ENCODE results near the gene UBE2B.

The UBE2B gene

DNA sequence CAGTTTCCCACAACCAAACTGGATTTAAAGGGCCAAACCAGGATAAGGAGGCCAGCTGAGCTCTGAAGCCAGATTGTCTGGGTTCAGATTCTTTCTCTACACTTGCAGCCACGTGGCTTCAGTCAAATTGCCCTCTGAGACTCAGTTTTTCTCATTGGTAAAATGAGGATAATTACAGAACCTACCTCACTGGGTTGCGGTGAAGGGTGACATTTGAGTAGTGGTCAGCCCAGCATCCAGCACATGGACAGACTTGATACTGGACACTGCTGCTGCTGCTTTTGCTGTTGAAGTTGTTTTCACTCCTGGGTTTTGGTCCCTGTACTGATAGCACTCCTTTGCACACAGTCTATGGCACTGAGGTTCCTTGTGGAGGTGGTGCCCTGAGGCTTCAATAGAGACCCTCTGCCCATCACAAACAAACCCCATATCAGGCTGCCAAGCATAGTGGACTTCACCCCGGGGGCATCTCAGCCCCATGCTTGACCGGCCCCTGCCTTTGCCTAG is 66.0 kb downstream of the UBE2B start:
- no peak for DNase-seq (ENCODE audit: low spot score)

DNA sequence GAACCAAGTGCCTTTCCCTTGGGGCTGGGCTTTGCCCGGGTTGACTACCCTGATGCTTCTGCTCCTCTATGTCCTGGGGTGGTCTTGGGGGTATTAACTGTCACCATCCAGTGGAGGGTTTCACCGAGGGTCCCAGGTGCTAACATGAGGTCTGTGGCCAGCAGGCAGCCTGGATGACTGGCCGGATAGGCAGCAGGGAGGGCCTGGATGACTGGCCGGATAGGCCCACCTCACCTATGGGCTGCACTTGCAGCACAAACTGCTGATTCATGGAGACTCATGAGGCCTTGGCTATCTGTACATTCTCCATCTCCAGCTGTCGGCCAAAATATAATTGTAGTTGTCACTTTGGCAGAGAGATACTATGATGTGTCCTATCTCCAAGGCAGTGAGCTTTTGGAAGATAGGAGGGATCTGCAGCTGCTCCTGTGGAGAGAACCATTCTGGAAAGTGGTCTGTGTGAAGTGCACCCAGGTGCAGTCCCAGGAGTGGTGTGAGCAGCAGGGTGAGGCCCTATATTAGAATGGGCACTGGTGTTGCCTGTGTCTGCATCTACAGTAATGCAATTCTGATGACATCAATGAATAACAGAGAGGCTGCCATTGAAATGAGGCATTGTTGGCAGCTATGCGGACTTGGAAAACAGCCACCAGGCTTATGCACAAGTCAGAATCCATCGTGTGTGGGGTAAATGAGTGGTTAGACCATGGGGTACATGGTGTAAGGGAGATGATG is 66.6 kb downstream of the UBE2B start:
- no peak for DNase-seq (ENCODE audit: low spot score)

DNA sequence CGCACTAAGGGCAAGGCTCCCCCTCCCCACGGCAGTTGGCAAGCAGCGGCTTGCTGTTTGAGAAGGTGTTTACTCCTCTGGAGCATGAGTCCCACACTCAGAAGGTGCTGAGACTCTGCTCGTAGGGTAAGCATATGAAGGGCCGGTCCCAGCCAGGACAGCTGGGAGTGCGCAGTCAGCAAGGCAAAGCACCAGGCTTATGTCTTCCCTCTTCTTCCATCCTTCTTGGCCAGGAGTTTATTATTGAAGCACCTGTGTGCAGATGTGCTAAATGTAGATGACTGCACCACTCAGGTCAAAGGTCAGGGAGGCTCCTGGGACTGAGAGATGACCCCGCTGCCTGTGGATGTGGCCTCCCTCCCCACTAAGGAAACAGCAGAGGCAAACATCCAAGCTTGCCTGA is 67.4 kb downstream of the UBE2B start:
- no peak for DNase-seq (ENCODE audit: low spot score)

DNA sequence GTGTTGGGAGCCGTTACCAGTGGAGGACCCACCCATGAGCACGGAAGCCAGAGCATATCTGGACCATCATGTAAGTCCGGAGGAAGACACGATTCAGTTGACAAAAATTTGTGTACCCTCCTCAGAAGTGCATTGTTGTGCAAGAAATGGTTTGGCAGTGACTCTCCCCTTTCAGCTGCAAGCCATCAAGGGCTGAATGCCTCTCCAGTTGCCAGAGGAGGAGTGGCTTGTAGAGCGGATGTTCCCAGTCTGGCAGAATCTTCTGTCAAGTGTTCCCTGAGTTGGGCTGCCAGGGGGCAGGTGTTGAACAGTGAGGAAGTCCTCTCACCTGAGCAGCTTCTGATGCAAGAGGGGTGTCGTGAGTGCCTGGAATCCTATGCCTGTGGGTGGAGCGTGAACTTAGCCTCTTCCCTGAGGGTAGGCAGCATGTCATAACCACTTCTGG is 67.9 kb downstream of the UBE2B start:
- DNase-seq (ENCODE audit: low spot score) = no peak

DNA sequence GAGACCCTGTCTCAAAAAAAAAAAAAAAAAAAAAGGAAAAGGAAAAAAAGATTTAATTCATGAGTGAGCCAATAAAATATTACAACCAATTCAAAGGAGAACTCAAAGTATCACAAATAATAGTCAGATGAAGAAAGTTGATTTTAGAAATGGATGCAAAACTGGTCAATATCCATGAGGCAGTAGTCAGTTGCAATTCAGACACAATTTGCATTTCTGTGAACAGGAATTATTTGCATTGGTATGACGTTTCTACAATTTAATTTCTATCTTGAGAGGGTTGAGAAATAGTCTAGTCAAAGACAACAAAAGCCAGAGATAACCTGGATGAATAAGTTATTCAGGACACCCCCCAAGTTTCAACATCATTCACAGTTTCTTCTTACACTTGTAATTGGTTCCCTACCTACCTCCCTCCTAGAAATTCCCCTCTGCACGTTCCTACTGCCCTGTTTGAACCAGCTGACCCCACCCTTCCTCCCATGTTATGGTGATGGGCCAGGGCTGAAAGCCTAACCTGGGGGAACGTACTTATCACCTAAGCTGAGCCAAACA is 68.9 kb downstream of the UBE2B start:
- no peak for DNase-seq (ENCODE audit: low spot score)
